ENCODE results near the gene MARCHF11. TPM values are rescaled to one million over a fixed set of nuclear protein-coding genes. Genes with fewer than 3 reads are reported as not detected.

The MARCHF11 gene
- polyA plus RNA-seq, 3 donors: 3.0 to 5.7 (median 4.3) TPM

DNA sequence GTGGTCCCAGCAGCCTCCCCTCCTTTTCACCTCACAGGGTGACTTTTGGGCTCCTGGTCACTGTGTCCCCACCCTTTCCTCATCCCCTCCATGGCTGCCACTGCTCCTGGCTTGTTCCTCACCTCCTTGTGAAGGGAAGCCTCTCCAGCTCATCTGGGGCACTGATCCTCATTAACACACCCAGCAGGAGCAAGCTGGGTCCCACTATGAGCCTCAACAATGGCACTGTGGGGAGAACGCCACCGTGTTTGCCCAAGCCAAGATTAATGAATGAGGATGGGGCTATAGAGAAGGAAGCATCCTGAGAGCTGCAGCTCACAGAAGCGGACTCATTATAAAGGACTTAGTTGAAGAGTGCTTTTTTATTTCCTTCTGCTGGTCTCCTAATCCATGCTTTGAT, 118.4 kb downstream of the MARCHF11 start:
- no peak for DNase-seq (ENCODE audit: low read depth in 3 of 3, low spot score in 2 of 3)

DNA sequence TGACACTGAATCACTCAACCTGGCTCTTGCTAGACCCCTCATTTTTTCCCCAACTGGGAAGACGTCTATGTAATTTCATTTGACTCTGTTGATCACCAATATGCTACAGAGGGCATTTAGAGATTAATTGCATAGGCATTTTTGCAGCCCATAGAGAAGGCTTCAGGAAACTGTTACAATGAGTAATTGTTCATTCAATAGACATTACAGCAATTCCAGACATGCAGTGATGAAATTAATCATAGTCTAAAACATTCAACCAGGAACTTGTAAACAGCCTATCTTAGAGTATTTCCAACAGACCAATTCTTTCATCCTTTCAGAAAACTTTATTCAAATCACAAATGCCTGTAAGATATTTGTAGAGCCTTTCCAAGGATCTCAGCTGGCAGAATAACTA, 122.3 kb downstream of the MARCHF11 start:
- DNase-seq (ENCODE audit: low read depth in 3 of 3, low spot score in 2 of 3): no peak

DNA sequence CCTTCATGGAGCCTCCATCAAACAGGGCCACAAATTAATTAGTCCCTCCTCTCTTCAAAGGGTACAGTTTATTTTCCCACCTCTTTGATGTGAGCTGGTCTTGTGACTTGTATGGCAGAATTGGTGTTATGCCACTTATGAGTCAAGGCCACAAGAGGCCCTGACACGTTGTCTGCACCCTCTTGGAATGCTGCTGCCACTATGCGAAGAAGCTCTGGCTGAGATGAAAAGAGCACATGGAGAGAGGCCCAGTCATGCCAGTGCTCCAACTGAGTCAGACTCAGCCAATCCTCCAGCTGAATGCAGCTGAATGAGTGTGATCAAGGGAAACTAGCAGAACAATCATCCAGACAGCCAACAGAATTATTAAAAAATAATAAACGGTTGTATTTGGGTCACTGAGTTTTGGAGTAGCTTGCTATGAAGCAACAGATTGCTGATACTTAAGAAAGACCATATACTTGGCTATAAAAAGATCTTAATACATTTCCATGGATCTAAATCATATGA, 128.3 kb downstream of the MARCHF11 start:
- no peak for DNase-seq (ENCODE audit: low read depth in 3 of 3, low spot score in 2 of 3)

DNA sequence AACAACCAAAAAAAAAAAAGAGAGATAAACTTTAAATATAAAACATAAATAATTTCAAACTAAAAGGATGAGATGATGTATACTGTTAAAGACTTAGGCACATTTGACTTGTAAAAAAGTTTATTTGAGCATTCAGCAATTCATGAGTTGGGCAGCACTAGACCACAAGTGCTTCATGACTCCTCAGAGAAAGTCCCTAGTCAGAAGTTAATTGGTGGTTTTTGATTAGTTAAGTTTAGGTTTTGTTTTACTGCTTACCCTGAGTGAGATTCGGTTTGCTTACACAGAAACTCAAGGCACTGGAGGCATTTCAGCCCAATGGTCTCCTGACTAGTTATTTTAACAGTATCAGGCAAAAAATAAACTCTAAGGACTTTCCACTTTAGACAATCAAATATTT, 129.2 kb downstream of the MARCHF11 start:
- DNase-seq (ENCODE audit: low read depth in 3 of 3, low spot score in 2 of 3): no peak

DNA sequence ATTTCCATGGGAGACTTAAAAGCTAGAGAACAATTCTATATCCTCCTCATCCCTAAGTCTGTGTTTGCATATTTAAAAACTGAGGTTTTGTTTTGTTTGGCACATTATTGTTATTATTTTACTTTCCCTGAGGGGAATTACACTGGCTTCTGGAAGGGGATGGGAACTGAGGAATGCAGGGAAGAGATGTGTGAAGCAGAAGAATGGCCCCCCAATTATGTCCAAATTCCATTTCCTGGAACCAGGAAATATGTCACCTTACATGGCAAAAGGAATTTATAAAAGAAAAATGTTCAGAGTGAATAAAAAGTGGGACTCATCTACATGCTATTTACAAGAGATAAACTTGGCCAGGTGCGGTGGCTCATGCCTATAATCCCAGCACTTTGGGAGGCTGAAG, 129.8 kb downstream of the MARCHF11 start:
- no peak for DNase-seq (ENCODE audit: low read depth in 3 of 3, low spot score in 2 of 3)

DNA sequence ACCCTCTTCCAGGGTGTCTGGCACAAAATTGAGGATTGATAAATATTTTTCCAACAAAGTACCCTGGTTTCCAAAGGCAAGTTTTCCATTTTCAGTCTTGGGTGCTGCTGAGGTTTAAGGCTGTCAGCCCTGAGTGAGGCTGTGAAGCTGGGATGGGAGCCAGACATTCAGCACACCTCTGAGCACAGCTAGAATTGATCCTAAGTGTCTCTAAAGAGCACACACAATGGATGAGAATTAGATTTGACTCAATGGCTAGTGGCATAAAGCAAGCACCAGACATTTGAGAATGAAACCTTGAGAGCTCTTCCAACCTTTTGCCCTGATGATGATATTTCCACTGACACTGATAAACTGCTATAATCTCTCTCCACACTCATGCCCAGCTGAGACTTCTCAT, 131.5 kb downstream of the MARCHF11 start:
- no peak for DNase-seq (ENCODE audit: low read depth in 3 of 3, low spot score in 2 of 3)

DNA sequence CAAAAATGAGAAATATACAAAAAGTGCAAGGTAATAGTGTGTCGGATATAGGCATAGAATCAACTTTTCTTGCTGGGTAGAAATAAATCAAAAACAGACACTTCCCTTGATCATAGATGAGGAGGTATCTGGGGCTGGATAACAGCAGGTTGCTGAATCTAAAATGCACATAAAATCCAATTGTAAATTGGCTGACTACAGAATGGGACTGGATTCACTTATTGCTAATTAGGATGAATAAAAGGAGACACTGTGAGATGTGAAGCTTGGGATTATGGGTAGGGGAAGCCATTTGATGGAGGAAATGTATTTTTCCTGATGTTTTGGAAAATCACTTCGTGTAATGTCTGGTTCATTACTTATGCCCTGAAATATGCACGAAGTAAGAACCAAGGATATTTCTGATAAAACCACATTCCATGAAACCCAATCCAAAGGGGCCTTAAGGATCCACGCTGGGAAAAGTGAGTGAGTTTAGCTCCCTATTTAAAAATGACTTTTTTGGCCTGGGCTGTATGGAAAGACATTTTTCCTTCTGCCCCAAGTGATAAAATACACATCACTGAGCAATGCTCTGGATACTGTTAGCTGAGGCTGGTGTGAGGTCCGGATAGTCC, 136.1 kb downstream of the MARCHF11 start:
- DNase-seq (ENCODE audit: low read depth in 3 of 3, low spot score in 2 of 3): no peak

DNA sequence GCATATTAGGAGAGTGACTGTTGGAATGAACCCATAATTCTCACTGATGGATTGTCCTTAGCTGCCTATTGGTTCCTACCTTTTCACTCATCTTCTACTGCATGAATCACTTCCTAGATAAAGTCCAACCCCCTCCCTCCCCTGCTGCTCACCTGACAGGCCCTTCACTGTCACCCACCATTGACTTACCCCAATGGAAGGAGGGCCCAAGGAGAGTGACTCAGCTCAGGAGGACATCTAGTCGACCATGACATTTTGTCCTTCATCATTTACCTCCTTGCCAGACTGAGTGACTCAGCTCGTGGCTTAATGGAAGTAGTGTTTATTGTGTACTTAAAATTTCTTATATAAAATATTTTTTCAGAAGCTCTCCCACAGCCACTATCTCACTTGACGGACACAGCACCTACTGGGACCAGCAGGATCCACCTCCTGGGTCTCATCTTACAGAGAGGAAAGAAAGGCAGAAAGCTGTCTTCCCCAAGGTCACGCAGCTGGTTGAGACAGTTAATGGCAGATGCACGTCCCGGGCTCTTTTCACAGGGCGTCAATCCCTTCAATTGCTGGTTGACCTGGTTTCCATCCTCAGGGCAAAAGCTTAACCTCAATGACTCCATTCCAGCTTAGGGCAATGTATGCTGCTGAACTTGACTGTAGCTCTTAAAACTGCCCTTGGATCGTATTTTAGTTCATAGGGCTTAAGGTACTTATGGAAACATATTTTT, 142.3 kb downstream of the MARCHF11 start:
- no peak for DNase-seq (ENCODE audit: low read depth in 3 of 3, low spot score in 2 of 3)

DNA sequence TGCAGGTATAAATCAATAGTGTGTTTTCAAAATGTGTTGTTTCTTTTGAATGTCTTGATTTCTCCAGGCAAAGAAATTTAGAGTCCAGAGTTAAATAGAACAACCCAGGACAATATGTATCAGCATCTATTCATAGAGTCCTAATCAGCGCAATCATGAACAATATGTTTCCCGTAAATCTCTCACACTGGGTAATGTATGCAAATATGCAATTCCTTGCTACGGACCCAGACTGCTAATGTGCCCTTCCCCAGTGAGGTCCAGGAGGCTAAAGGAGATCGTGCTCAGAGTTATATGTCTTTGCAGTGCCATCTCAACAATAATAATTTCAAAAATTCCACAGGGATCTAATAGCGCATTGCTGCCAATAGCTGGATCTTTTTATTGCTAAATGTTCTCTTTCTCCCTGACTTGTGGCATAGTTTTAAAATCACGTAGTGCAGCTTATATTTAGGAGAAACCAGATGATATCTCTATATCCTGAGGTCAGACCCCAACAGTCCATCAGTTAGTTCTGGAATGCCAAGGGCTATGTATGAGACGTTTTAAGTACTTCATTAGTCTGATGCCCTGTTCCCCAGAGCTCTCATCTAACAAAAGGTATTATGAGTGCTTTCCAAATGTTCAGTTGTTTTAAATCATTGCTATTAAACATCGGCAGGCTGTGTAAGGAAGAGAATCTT, 145.1 kb downstream of the MARCHF11 start:
- DNase-seq (ENCODE audit: low read depth in 3 of 3, low spot score in 2 of 3): no peak

DNA sequence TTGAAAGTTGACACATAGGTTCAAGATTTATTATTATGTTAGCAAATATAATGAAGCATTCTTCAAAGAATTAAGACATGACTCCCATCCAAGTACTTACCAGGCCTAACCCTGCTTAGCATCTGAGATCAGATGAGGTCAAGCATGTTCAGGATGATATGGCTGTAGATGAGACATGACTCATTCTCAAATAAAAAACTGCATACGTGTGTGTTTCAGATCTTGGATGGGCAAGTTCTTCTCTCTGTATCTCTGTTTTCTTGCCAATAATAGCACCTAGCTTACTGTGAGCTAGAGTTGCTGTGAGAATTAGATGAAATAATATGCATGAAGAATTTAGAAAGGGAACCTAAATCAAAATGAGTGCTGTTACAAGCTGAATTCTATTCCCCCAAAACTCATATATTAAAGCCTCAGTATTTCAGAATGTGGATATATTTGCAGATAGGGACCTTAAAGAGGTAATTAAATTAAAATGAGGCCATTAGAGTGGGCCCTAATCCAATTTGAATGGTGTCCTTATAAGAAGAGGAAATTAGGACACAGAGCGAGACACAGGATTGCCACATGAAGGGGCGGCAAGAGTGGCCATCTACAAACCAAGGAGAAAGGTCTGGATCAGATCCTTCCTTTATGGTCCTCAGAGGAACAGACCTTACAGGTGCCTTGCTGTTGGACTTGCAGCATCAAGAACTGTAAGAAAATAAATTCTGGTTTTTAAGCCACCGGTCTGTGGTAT, 146.2 kb downstream of the MARCHF11 start:
- DNase-seq (ENCODE audit: low read depth in 3 of 3, low spot score in 2 of 3): no peak

DNA sequence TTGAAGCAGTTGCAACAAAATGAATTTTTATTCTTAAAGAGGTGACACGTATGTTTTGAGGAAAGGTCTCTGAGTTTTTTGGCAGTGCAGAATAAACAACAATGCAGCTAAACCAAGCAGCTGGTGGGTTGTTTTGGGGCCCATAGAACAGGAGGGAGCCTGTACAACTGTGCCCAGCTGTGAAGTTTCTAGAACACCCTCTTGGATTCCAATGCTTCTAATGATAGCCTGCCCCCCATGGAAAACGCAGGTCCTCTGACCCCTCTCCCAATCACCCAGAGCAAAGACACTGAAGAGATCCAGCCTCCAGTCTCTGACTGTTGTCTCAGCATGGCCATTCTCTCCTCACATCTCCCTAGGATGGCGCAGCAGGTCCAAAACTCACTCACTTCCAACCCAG, 150.9 kb downstream of the MARCHF11 start:
- DNase-seq (ENCODE audit: low read depth in 3 of 3, low spot score in 2 of 3): no peak

DNA sequence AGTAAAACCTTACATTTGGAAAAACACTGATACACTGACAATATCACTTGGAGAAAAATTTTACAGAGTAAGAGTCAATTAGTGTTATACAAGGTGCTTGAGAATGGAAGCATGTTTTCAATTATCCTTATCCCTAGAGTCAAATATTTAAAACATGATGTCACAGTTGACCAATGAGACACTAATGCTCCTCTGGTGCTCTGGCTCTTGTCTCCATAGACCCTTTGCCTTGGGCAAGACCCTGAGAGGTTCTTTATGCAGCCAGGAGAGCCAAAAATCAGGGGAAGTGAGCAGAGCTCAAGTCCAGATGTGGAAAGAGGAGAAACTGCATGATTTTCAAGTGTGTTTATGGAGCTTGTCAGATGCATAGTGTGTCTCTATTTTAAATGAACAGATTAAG, 153.9 kb downstream of the MARCHF11 start:
- no peak for DNase-seq (ENCODE audit: low read depth in 3 of 3, low spot score in 2 of 3)

DNA sequence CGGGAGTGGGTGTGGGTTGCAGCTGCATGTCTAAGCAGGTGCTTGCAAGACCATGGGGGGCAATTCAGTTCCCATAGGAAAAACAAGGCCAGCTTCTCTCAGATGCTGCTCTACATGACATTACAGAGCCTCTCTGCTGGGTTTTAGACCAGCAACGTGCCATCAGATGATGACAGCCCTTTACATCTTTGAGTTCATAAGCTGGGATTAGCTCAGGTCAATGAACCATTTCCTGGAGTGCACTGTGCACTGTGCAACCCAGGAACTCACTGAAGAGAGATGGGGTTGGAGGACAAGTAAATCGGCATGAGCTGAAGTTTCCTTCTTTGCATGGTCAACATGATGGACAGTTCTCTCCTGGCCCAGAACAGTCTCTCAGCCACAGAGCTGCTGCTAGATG, 160.6 kb downstream of the MARCHF11 start:
- no peak for DNase-seq (ENCODE audit: low read depth in 3 of 3, low spot score in 2 of 3)

DNA sequence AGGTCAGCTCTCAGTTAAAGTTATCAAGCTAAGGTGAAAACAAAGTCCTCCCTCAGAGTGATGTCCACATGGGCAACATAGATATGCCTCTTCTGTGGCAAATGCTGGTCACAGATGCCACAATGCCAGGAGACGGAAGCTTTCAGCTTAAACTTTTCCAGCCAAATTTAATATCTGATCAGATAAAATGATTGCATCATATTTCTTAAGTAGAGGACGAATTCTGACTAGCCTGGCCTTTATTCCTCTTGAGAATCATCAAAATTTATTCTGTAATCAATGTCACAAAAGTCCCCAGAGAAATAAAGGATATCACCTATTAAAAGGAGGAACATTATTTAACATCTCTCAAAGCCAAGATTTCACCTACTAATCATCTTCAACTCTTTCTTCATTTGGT, 161.9 kb downstream of the MARCHF11 start:
- DNase-seq (ENCODE audit: low read depth in 3 of 3, low spot score in 2 of 3): no peak
